Peyer's patch (tissue), 4 donors: ENCODE data around the gene ZNF43. TPM values are rescaled to one million over a fixed set of nuclear protein-coding genes. Genes with fewer than 3 reads are reported as not detected.

ENCODE experiments used
- DNase-seq, 3 donors: peaks; one replicate each; pipeline ENCODE4 v3.0.0-alpha.2; 2017 to 2019
- H3K27ac ChIP-seq, 4 donors: fragments of 200-600 bp; sonication (generic); one replicate each; pipeline ENCODE4 v1.5.1; 2016 to 2019
- H3K27me3 ChIP-seq, 2 donors: fragments of 200-600 bp; sonication (generic); one replicate each; pipeline ENCODE4 v1.5.1; 2019
- H3K36me3 ChIP-seq, 3 donors: fragments of 200-600 bp; sonication (generic); one replicate each; pipeline ENCODE4 v1.5.1; 2016 to 2019
- H3K4me1 ChIP-seq, 4 donors: fragments of 200-600 bp; sonication (generic); one replicate each; pipeline ENCODE4 v1.5.1; 2016 to 2019
- H3K4me3 ChIP-seq, 4 donors: fragments of 200-600 bp; sonication (generic); 1 replicate in 3 of 4; 2 replicates in 1 of 4; pipeline ENCODE4 v1.5.1; 2016 to 2019; ENCODE audit warnings: mild to moderate bottlenecking in 1 of 4
- H3K9me3 ChIP-seq, 4 donors: fragments of 200-600 bp; sonication (generic); one replicate each; pipeline ENCODE4 v1.5.1; 2016 to 2019; ENCODE audit warnings: mild to moderate bottlenecking in 1 of 4
- POLR2A ChIP-seq, 2 donors: fragments of 450-650 bp; IDR thresholded peaks; one replicate each; pipeline ENCODE4 v1.5.1; 2017; ENCODE audit warnings: antibody characterized with exemption in 2 of 2, mild to moderate bottlenecking in 2 of 2, moderate library complexity in 2 of 2
- total RNA-seq, 4 donors: library from RNA; depleted of rRNA; stranded (reverse); fragments of >200 nt; gene quantifications; one replicate each; pipeline ENCODE4 v1.1.0, GENCODE V29; 2016
- TF ChIP-seq, protein P1 (sequence below), 6 experiments: fragments of 450-650 bp in 4 of 6; fragments of 200-600 bp in 2 of 6; sonication (generic) in 1 of 6; IDR thresholded peaks; one replicate each; pipeline ENCODE4 v1.5.1; 2017 to 2019; ENCODE audit warnings: antibody characterized with exemption in 6 of 6, mild to moderate bottlenecking in 3 of 6, moderate library complexity in 1 of 6

The ZNF43 gene
- total RNA-seq, 4 donors from 2014 or later: 11.4 to 45.4 (median 13.0) TPM

DNA sequence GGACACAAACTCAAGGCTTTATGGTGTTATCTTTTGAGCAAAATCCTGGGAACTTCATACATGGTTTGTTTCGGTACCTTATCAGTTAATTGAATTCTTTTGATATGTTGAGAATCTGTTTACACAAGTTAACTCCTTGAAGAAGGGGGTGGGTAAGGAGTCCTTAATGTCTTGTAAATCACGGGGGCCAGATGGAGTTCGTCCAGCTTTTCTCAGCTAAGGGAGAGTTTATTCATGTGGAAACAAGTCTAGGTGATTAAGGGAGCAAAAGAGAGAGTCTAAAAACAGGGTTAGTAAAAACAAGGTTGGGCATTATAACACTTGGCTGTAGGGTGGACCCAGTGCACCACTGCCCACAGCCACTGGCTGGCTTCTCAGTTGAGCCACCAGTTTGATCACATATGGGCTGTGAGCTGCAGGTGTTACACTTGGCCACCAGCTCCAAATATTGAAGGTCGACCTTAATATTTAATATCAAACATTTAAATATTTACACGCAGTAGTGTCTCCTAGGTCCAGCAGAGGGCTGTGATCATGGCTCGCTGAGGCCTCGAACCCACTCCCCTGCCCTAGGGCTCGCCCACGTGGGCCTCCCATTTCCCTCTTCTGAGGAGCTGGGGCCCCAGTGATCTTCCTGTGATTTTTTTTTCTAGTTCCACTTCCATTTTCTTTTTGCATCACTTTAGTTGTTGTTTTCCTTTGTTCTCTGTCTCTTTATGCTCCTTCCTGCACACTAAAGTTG lies 21.0 kb upstream of the ZNF43 start:
- Histone ChIP-seq H3K4me1 (no peaks in the 10 kb centered on the region), H3K4me3 (no peak overlapping the region), H3K27me3 (no peaks in the 10 kb centered on the region), H3K36me3 (no peaks in the 10 kb centered on the region), H3K27ac (no peak overlapping the region), H3K9me3 (no peaks in the 10 kb centered on the region)
- TF ChIP-seq POLR2A (IDR thresholded peaks at IDR 0.05): no peak
- TF ChIP-seq, protein P1, sequence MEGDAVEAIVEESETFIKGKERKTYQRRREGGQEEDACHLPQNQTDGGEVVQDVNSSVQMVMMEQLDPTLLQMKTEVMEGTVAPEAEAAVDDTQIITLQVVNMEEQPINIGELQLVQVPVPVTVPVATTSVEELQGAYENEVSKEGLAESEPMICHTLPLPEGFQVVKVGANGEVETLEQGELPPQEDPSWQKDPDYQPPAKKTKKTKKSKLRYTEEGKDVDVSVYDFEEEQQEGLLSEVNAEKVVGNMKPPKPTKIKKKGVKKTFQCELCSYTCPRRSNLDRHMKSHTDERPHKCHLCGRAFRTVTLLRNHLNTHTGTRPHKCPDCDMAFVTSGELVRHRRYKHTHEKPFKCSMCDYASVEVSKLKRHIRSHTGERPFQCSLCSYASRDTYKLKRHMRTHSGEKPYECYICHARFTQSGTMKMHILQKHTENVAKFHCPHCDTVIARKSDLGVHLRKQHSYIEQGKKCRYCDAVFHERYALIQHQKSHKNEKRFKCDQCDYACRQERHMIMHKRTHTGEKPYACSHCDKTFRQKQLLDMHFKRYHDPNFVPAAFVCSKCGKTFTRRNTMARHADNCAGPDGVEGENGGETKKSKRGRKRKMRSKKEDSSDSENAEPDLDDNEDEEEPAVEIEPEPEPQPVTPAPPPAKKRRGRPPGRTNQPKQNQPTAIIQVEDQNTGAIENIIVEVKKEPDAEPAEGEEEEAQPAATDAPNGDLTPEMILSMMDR (IDR thresholded peaks at IDR 0.05): no peak
- no peak for DNase-seq

DNA sequence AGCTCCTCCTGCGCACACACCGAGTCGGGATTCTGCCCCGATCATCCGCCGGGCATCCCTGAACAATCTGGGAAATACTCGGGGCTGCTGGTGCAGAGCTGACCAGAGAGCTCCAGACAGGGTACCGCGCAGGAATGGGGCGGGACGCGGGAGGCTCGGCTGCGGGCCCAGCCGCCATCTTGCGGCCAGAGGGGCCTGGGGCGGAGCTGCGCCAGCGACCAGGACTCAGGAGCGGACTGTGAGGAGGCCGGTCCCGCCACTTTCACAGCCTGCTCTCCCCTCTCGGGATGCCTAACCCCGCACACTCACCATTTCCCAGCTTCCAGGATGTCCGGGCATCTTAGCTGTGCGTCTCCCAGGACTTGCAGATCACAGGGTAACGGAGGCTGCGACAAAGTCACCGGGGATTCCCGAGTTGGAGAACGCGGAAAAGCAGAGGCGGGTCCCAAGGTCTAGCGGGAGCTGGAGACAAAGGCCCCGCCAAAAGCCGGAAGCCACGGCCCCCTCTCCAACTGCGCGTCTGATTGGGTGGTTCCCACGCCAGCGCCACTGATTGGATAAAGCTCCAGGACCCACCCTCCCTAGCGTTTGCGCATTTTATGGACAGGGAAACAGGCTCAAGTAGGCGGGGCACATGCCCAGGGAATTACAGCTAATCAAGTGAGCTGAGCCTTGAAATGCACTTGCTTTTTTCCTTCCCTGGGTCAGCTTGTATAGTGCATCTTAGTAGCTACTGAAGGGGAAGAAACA lies 15.8 kb upstream of the ZNF43 start:
- Histone ChIP-seq H3K27ac (peak overlapping the region; percentile 74 to 87 (median 78)), H3K4me1 (no peaks in the 10 kb centered on the region), H3K4me3 (peak overlapping the region; percentile 66 to 85 (median 80)), H3K36me3 (no peaks in the 10 kb centered on the region), H3K9me3 (no peaks in the 10 kb centered on the region), H3K27me3 (no peaks in the 10 kb centered on the region)
- peak; percentile 88 to 97 (median 94) for DNase-seq
- TF ChIP-seq POLR2A (IDR thresholded peaks at IDR 0.05): peak; percentile 12
- TF ChIP-seq, protein P1 (IDR thresholded peaks at IDR 0.05): no peak

DNA sequence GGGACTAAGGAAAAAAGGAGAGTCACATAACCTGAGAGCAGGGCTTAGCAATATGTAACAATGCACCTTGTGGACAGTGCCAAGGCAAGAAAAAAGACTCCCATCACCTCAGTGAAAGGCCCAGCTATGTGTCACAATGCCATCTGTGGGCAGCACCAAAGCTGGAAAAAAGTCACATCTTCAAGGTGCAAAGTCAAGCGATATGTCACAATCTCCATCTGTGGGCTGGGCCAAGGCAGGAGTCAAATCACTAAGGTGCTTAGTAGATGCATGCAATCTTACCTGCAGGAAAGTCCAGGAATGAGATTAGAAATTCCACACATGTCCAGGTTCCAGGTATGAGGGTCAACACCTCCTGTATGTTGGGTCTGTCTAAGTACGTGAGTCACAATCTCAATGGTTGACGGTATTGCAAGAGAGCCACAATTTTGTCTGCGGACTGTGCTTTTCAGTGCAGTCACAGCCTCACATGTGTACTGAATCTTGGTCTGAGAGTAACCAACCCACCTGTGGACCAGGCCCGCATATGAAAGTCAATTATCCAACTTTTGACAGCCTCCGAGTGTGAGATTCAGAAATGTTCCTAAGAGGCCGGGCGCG lies 14.8 kb upstream of the ZNF43 start:
- H3K27ac ChIP-seq: no peak overlapping the region
- no peaks in the 10 kb centered on the region for H3K27me3 ChIP-seq
- peak overlapping the region; percentile 66 to 85 (median 80) for H3K4me3 ChIP-seq
- no peak for DNase-seq
- H3K36me3 ChIP-seq: no peaks in the 10 kb centered on the region
- TF ChIP-seq, protein P1 (IDR thresholded peaks at IDR 0.05): no peak
- TF ChIP-seq POLR2A (IDR thresholded peaks at IDR 0.05): no peak
- H3K4me1 ChIP-seq: no peaks in the 10 kb centered on the region
- H3K9me3 ChIP-seq: no peaks in the 10 kb centered on the region

DNA sequence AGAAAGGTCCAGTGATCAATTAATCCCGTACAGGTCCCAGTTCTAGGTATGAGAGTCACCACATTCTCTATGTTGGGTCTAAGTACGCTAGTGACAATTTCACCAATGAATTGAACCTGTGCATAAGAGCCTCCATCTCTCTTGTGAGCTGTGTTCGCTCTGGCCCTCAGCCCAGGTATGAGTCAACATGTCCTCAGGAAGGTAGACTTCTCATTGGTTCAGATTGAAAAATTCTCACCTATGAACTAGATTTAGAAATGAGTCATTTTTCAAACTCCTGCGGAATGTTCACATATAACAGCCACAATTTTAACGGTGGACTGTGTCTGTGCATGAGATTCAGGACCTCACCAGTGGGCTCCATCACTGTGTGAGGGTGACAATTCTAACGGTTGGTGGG lies 12.7 kb upstream of the ZNF43 start:
- no peak for TF ChIP-seq POLR2A (IDR thresholded peaks at IDR 0.05)
- TF ChIP-seq, protein P1 (IDR thresholded peaks at IDR 0.05): no peak
- no peak overlapping the region for H3K4me3 ChIP-seq
- DNase-seq: no peak
- no peak overlapping the region for H3K27ac ChIP-seq
- peaks cover 0 to 8% (median 0%) of the 10 kb centered on the region in 3 donors for H3K36me3 ChIP-seq
- no peaks in the 10 kb centered on the region for H3K4me1 ChIP-seq
- H3K27me3 ChIP-seq: no peaks in the 10 kb centered on the region
- no peaks in the 10 kb centered on the region for H3K9me3 ChIP-seq

DNA sequence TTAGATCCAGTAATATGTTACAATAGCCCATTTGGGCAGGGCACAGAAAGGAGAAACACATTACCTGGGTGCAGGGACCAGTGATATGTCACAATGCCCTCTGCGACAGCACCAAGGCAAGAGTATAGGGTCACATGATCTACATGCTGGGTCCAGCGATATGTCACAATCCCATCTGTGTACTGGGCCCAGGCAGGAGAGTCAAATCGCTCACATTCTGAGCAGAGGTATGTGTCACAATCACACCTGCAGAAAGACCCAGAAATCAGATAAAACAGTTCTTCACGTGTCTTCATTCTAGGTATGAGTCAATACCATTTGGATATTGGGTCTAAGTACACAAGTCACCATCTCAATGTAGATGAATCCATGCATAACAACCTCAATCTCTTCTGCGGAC lies 7.1 kb upstream of the ZNF43 start:
- peaks cover 0 to 38% (median 0%) of the 10 kb centered on the region in 3 donors for H3K36me3 ChIP-seq
- no peak overlapping the region for H3K27ac ChIP-seq
- H3K4me1 ChIP-seq: no peaks in the 10 kb centered on the region
- TF ChIP-seq, protein P1 (IDR thresholded peaks at IDR 0.05): no peak
- no peak for TF ChIP-seq POLR2A (IDR thresholded peaks at IDR 0.05)
- no peaks in the 10 kb centered on the region for H3K27me3 ChIP-seq
- no peak overlapping the region for H3K4me3 ChIP-seq
- no peak for DNase-seq
- H3K9me3 ChIP-seq: no peaks in the 10 kb centered on the region
